Measurements from ENCODE around the gene KRT6C.

KRT6C gene

DNA sequence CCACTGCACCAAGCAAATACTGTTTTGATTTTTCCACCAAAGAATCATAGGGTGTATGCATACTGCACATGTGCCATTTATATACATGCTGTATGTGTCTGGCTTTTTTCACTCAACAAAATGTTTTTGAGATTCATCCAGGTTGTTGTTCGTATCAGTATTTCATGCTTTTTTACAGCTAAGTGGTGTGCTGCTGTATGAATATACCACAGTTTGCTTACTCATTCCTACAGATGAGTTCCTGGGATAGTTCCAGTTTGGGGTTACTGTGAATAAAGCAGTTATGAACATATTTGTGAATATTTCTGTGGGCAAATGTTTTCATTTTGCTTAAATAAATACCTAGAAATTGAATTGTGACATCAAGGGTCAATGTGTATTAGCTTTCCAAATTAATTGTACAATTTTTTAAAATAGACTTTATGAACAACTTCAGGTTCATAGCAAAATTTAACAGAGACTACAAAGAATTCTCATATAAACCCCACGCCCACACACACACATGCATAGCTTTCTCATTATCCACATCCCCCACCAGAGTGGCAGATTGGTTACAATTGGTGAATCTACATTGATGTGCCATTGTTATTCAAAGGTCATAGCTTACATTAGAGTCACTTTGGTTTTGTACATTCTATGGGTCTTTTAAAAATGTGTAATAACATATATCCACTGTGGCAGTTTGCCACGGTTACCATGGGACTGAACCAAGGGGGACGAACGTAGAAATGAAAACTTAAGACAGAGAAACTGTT lies 26.4 kb upstream of the KRT6C start:
- DNase-seq (ENCODE audit: low spot score), result no peak
- in situ Hi-C loops (cut with MboI; ENCODE audit: low pct_unique_long_range_greater_than_20kb, low sequenced_read_pairs, unreplicated experiment), result no loop called here
- TF ChIP-seq, protein P1, sequence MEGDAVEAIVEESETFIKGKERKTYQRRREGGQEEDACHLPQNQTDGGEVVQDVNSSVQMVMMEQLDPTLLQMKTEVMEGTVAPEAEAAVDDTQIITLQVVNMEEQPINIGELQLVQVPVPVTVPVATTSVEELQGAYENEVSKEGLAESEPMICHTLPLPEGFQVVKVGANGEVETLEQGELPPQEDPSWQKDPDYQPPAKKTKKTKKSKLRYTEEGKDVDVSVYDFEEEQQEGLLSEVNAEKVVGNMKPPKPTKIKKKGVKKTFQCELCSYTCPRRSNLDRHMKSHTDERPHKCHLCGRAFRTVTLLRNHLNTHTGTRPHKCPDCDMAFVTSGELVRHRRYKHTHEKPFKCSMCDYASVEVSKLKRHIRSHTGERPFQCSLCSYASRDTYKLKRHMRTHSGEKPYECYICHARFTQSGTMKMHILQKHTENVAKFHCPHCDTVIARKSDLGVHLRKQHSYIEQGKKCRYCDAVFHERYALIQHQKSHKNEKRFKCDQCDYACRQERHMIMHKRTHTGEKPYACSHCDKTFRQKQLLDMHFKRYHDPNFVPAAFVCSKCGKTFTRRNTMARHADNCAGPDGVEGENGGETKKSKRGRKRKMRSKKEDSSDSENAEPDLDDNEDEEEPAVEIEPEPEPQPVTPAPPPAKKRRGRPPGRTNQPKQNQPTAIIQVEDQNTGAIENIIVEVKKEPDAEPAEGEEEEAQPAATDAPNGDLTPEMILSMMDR (IDR thresholded peaks at IDR 0.05; ENCODE audit: extremely low read depth, insufficient read depth, missing control alignments), result no peak

DNA sequence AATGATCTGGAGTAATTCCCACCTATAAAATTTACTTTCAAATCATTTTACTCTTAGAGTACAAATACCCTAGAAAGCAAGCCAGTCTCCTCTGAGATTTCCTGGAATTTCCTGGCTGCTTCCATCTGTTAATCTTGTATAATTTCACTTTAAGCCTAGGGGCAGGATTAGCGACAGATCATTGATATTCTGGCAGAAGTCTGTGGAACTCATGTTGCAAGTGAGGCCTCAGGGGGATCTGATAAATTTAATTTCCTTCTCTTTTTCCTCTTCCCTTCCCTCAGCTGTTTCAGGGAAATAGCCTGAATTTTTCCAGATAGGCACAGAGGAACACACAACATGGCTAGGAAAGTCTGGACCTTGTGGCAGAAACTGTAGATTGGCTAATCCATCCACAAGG lies 25.3 kb upstream of the KRT6C start:
- TF ChIP-seq, protein P1 (IDR thresholded peaks at IDR 0.05; ENCODE audit: extremely low read depth, insufficient read depth, missing control alignments), result no peak
- in situ Hi-C loops (cut with MboI; ENCODE audit: low pct_unique_long_range_greater_than_20kb, low sequenced_read_pairs, unreplicated experiment), result no loop called here

DNA sequence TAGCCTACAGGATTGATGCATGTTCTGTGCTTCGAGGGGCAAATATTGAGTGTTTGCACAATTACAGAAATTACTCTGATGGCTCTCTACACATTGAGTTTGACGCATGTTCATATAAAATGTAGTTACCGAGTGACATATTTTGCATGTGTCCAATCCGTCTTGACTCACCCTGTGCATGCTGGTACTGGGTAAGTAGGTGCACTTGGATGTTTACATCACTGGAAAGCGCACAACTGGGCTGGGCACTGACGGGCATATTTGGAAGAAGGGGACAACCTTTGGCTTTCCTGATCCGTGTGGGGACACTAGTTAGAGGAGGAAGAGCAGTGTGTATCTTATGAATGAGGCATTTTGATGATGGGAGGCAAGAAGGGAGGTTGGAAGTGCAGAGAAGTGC lies 24.4 kb upstream of the KRT6C start:
- no peak for DNase-seq (ENCODE audit: low spot score)
- TF ChIP-seq, protein P1 (IDR thresholded peaks at IDR 0.05; ENCODE audit: extremely low read depth, insufficient read depth, missing control alignments), result no peak
- in situ Hi-C loops (cut with MboI; ENCODE audit: low pct_unique_long_range_greater_than_20kb, low sequenced_read_pairs, unreplicated experiment), result no loop called here

More for the DNA sequence above, 25.3 kb upstream of the KRT6C start:
- DNase-seq (ENCODE audit: low spot score), result no peak

DNA sequence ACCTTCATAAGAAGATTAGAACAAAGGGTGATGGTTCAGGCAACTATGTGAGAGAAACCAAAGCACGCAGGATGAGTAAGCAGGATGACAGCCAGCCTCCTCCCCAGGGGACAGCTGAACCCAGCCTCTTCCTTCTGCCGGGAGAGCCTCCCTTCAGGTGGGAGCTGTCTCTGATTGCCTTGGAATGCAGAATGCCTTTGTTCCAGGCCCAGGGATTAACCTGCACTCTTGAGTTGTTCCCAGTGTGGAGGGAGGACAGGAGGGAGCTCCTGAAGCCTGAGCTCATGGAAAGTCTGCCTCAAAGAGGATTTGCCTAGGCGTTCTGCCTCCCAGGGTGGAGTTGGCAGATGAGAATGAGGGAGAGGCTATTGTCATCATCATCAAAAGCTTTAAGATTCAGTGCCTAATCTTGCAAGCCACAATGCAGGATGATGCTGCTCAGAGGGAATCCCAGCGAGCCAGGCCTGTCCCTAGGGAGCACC lies 23.0 kb upstream of the KRT6C start:
- no peak for DNase-seq (ENCODE audit: low spot score)
- TF ChIP-seq, protein P1 (IDR thresholded peaks at IDR 0.05; ENCODE audit: extremely low read depth, insufficient read depth, missing control alignments), result no peak
- in situ Hi-C loops (cut with MboI; ENCODE audit: low pct_unique_long_range_greater_than_20kb, low sequenced_read_pairs, unreplicated experiment), result no loop called here

DNA sequence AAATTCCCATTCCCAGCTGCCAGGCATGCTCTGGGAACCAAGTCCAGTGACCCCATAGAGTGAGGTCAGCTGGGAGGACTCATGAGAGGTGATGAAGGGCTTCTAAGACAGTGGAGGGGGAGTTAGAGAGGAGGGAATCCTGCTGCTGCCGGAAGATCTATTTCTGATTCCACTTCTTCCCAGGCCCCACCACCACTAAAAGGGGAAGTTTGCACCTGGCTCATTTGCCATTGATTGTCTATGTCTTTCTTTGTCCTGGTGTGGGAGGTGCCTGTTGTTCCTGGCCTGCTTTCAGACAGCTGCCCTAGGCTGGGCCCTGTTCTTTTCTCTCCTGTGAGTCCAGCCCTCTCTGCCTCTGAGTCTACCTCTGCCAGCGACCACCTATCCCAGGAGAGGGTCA lies 22.4 kb upstream of the KRT6C start:
- in situ Hi-C loops (cut with MboI; ENCODE audit: low pct_unique_long_range_greater_than_20kb, low sequenced_read_pairs, unreplicated experiment), result no loop called here
- TF ChIP-seq, protein P1 (IDR thresholded peaks at IDR 0.05; ENCODE audit: extremely low read depth, insufficient read depth, missing control alignments), result no peak
- DNase-seq (ENCODE audit: low spot score), result no peak

DNA sequence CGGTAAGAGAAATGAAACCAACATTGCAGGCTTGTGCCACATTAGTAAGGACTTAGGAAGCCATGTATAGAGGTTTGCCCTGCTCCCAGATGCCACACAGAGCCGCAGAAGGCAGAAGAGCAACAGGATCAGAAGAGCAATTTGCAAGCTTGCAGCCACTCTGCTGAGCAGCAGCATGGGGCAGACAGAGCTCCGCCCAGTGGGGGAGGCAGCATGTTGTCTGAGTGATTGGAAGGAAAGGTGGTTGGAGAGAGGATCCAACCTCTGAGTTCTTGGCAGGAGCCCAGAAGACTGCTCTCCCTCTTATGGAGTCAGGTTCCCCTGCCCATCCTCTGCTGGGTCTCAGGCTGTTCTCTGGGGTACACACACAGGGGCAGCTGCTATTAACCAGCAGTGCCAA lies 21.8 kb upstream of the KRT6C start:
- DNase-seq (ENCODE audit: low spot score), result no peak
- TF ChIP-seq, protein P1 (IDR thresholded peaks at IDR 0.05; ENCODE audit: extremely low read depth, insufficient read depth, missing control alignments), result no peak
- in situ Hi-C loops (cut with MboI; ENCODE audit: low pct_unique_long_range_greater_than_20kb, low sequenced_read_pairs, unreplicated experiment), result no loop called here

Data from GM13977 (cell line).